ENCODE results near the gene TNK1. TPM values are rescaled to one million over a fixed set of nuclear protein-coding genes. Genes with fewer than 3 reads are reported as not detected.
A peak's percentile ranks its signal among the peaks of the same experiment; 100 is the strongest.

Gene TNK1
- total RNA-seq, 1 experiment from 2014 or later = not detected

- Histone ChIP-seq H3K9me3 (no peaks in the 10 kb centered on the region), H3K36me3 (no peaks in the 10 kb centered on the region), H3K4me3 (no peak overlapping the region), H3K27me3 (no peaks in the 10 kb centered on the region)
- no peak for DNase-seq
These were observed 568 bp upstream of the TNK1 start for GRCh38 chr17:7380321-7380720.

- H3K27me3 ChIP-seq = no peaks in the 10 kb centered on the region
- H3K4me3 ChIP-seq = no peak overlapping the region
- H3K36me3 ChIP-seq = no peaks in the 10 kb centered on the region
- no peaks in the 10 kb centered on the region for H3K9me3 ChIP-seq
- DNase-seq = no peak
These were observed 2.0 kb downstream of the TNK1 start for GRCh38 chr17:7382901-7383300.

- H3K9me3 ChIP-seq = no peaks in the 10 kb centered on the region
- H3K36me3 ChIP-seq = no peaks in the 10 kb centered on the region
- H3K27me3 ChIP-seq = no peaks in the 10 kb centered on the region
- no peak for DNase-seq
- no peak overlapping the region for H3K4me3 ChIP-seq
These were observed 2.5 kb downstream of the TNK1 start for GRCh38 chr17:7383371-7383741.

GRCh38 chr17:7383742-7384488, 3.0 kb downstream of the TNK1 start:
- DNase-seq = no peak
- H3K4me3 ChIP-seq = no peak overlapping the region
- no peaks in the 10 kb centered on the region for H3K36me3 ChIP-seq
- no peaks in the 10 kb centered on the region for H3K27me3 ChIP-seq
- no peaks in the 10 kb centered on the region for H3K9me3 ChIP-seq

- no peaks in the 10 kb centered on the region for H3K36me3 ChIP-seq
- no peaks in the 10 kb centered on the region for H3K9me3 ChIP-seq
- H3K4me3 ChIP-seq = no peak overlapping the region
- no peaks in the 10 kb centered on the region for H3K27me3 ChIP-seq
- DNase-seq = no peak
These were observed 3.7 kb downstream of the TNK1 start for GRCh38 chr17:7384489-7385081.

GRCh38 chr17:7388856-7389255, 8.0 kb downstream of the TNK1 start:
- DNase-seq = no peak
- Histone ChIP-seq H3K36me3 (no peaks in the 10 kb centered on the region), H3K9me3 (no peaks in the 10 kb centered on the region), H3K27me3 (no peaks in the 10 kb centered on the region), H3K4me3 (no peak overlapping the region)

- DNase-seq = no peak
- Histone ChIP-seq H3K9me3 (no peaks in the 10 kb centered on the region), H3K27me3 (no peaks in the 10 kb centered on the region), H3K36me3 (no peaks in the 10 kb centered on the region), H3K4me3 (no peak overlapping the region)
These were observed 9.3 kb downstream of the TNK1 start for GRCh38 chr17:7389924-7390910.

- DNase-seq = no peak
- Histone ChIP-seq H3K4me3 (no peak overlapping the region), H3K36me3 (no peaks in the 10 kb centered on the region), H3K9me3 (no peaks in the 10 kb centered on the region), H3K27me3 (no peaks in the 10 kb centered on the region)
These were observed 10.4 kb downstream of the TNK1 start for GRCh38 chr17:7391307-7391706.

GRCh38 chr17:7392696-7393612, 12.1 kb downstream of the TNK1 start:
- Histone ChIP-seq H3K36me3 (no peaks in the 10 kb centered on the region), H3K4me3 (peak overlapping the region; percentile 67), H3K9me3 (no peaks in the 10 kb centered on the region), H3K27me3 (no peaks in the 10 kb centered on the region)
- DNase-seq = no peak

GRCh38 chr17:7393613-7394451, 12.9 kb downstream of the TNK1 start:
- Histone ChIP-seq H3K36me3 (no peaks in the 10 kb centered on the region), H3K27me3 (no peaks in the 10 kb centered on the region), H3K4me3 (peak overlapping the region; percentile 67), H3K9me3 (no peaks in the 10 kb centered on the region)
- DNase-seq = no peak

- no peaks in the 10 kb centered on the region for H3K9me3 ChIP-seq
- peak within 1 kb of the TSS; percentile 67 for H3K4me3 ChIP-seq
- no peaks in the 10 kb centered on the region for H3K36me3 ChIP-seq
- no peaks in the 10 kb centered on the region for H3K27me3 ChIP-seq
- peak; percentile 87 for DNase-seq
These were observed 13.7 kb downstream of the TNK1 start, which contains the start of gene PLSCR3 for GRCh38 chr17:7394452-7395191. Gene PLSCR3, minus strand, starts transcription at chr17:7394525. Its CDS starts 415 bp downstream, at chr17:7394110.

- Histone ChIP-seq H3K4me3 (no peak overlapping the region), H3K27me3 (no peaks in the 10 kb centered on the region), H3K9me3 (no peaks in the 10 kb centered on the region), H3K36me3 (no peaks in the 10 kb centered on the region)
- no peak for DNase-seq
These were observed 15.3 kb downstream of the TNK1 start for GRCh38 chr17:7396147-7396546.

- Histone ChIP-seq H3K4me3 (no peak overlapping the region), H3K9me3 (no peaks in the 10 kb centered on the region), H3K27me3 (no peaks in the 10 kb centered on the region), H3K36me3 (no peaks in the 10 kb centered on the region)
- DNase-seq = no peak
These were observed 17.7 kb downstream of the TNK1 start for GRCh38 chr17:7398612-7399011.

- Histone ChIP-seq H3K9me3 (no peaks in the 10 kb centered on the region), H3K27me3 (no peaks in the 10 kb centered on the region), H3K4me3 (peak overlapping the region; percentile 57), H3K36me3 (no peaks in the 10 kb centered on the region)
- DNase-seq = no peak
These were observed 22.3 kb downstream of the TNK1 start for GRCh38 chr17:7403043-7403726.

- peak overlapping the region; percentile 57 for H3K4me3 ChIP-seq
- no peaks in the 10 kb centered on the region; the same call in 1 of the 2 replicates for H3K36me3 ChIP-seq
- H3K27me3 ChIP-seq = no peaks in the 10 kb centered on the region
- no peaks in the 10 kb centered on the region for H3K9me3 ChIP-seq
- no peak for DNase-seq
These were observed 22.8 kb downstream of the TNK1 start for GRCh38 chr17:7403727-7403976.

All from MG63 (cell line).